Putamen (tissue), 1 donor: ENCODE measurements around the gene ZBTB46.
"Not testable (repeated sequence)": the region's sequence is repeated elsewhere in the genome, so short reads cannot be mapped to it uniquely, and the experiment has no call there.

ENCODE experiments used
- DNase-seq: peaks from one replicate; pipeline ENCODE4 v3.0.0-alpha.2; 2016; ENCODE audit warnings: low spot score

Gene ZBTB46

DNA sequence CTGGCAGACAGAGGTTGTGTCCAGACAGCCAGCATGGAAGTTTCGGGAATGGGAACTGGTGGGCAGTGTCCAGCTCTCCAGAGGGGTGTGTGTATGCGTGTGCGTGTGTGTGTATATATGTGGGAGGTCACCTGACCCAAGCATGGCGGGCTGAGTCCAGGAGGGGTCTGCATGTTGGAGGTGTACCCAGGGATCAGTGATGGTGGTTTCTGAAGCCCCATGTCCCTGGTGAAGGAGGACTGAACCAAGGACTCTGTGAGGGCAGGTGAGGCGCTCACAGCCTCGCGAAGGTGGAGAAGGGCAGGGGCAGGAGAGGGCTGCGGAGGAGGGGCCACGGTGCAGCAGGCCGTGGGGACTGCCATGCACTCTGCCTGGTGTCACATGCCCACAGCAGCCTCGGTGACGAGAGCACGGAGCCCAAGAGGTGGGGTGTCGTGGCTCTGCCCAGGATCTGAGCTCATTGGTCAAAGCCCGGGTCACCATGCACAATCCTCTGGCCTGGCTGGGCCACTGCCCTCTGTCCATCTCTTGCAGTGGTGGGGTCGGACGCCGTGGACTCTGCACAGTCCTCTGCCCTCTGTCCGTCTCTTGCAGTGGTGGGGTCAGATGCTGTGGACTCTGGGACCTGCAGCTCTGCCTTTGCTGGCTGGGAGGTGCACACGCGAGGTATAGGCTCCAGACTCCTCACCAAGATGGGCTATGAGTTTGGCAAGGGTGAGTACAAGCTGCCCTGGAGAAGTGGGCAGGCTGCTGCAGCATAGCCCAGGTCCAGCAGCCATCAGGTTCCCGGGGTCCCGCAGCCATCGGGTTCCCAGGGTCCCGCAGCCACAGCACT is 96.7 kb downstream of the ZBTB46 start:
- DNase-seq: no peak

DNA sequence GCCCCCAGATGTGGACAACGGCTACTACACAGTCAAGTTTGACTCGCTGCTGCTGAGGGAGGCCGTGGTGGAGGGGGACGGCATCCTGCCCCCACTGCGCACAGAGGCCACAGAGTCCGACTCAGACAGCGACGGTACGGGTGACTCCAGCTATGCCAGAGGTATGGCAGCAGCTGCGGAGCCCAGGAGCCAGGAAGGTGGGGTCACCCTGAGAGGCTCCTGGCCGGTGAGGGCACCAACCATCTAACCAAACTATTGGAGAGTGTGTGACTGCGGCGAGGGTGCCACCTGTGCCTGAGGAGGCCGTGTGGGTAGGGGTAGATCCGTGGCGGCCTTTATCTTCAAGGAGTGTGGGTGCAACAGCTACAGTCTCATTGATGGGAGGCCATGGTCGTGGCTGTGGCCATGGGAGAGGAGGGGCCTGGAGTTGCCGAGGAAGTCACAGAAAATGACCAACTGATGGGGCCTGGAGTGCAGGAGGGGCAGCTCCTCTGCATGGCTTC is 97.4 kb downstream of the ZBTB46 start:
- no peak for DNase-seq

DNA sequence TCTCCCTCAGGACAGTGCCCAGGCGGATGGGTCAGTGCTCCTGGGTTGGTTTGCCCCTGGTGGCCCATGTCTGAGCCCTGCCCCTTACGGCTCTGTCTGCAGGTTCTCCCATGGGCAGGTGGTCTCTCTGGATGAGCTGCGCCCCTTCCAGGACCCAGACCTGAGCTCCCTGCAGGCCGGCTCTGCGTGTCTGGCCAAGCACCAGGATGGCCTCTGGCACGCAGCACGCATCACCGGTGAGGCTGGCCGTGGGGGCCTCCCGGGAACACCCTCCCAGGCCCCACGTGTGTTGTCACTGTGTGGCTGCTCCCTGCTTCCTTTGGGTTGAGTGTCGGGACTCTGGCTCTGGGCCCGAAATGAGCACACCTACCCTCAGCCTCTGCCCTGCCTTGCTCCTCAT is 97.9 kb downstream of the ZBTB46 start:
- DNase-seq: no peak

DNA sequence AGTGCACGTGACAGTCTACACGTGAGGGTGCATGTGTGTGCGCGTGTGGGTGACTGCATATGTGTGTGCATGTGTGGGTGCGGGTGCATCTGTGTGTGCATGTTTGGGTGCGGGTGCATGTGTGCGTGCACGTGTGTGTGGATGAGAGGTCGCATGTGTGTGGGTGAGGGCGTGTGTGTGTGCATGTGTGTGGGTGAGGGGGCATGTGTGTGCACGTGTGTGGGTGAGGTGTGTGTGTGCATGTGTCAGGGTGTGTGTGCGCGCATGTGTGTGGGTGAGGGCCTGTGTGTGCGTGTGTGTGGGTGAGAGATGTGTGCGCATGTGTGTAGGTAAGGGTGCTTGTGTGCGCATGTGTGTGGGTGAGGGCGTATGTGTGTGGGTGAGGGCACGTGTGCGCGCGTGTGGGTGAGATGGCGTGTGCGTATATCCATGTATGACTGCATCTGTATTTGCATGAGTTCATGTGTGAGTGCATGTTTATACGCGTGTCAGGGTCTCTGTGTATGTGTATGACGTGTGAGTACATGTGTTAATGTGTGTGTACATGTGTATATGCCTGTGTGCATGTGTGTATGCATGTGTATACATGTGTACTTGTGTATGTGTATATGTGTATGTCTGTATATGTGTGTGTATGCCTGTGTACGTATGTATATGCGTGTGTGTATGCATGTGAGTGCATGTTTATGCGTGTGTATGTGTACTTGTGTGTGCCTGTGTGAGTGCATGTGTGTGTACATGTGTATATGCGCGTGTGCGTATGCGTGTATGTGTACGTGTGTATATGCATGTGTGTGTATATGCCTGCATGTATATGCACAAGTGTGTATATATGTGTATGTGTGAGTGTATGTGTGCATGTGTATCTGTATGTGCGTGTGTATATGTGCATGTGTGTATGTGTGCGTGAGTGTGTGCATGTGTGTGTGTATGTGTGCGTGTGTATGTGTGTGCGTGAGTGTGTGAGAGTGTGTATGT is 98.7 kb downstream of the ZBTB46 start:
- DNase-seq: no peak

DNA sequence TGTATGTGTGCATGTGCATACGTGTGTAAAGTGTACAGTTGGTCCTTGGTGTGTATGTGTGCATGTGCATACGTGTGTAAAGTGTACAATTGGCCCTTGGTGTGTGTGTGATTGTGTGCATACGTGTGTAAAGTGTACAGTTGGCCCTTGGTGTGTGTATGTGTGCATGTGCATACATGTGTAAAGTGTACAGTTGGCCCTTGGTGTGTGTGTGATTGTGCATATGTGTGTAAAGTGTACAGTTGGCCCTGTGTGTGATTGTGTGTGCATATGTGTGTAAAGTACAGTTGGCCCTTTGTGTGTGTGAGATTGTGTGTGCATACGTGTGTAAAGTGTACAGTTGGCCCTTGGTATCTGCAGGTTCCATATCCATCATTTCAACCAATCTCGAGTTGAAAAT is 99.7 kb downstream of the ZBTB46 start:
- DNase-seq: no peak

DNA sequence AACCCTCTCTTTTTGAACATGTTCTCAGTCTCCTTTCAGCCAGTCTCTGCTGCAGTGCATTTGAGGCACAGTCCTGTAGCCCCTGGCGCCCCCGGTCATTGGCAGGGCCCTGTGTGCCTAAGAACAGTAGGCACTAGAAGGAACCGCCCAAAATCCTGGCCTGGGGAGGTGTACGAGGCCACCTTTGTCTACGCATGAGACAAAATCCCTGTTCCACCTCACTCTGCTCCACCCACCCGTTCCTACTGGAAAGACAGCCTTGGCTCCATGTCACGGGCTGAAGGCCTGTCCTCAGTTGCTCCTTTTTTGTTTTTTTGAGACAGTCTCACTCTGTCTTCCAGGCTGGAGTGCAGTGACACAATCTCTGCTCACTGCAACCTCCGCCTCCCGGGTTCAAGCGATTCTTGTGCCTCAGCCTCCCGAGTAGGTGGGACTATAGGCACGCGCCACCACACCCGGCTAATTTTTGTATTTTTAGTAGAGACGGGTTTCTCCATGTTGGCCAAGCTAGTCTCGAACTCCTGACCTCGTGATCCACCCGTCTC is 100.8 kb downstream of the ZBTB46 start:
- DNase-seq: peak; percentile 72

DNA sequence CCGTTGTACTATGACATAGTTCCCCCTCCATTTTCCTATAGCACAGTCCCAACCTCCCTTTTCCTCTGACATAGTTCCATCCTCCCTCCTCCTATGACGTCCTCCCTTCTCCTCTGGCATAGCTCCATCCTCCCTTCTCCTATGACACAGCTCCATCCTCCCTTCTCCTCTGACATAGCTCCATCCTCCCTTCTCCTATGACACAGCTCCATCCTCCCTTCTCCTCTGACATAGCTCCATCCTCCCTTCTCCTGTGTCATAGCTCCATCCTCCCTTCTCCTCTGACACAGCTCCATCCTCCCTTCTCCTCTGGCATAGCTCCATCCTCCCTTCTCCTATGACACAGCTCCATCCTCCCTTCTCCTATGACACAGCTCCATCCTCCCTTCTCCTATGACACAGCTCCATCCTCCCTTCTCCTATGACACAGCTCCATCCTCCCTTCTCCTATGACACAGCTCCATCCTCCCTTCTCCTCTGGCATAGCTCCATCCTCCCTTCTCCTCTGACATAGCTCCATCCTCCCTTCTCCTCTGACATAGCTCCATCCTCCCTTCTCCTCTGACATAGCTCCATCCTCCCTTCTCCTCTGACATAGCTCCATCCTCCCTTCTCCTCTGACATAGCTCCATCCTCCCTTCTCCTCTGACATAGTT is 108.0 kb downstream of the ZBTB46 start:
- not testable (repeated sequence) for DNase-seq

DNA sequence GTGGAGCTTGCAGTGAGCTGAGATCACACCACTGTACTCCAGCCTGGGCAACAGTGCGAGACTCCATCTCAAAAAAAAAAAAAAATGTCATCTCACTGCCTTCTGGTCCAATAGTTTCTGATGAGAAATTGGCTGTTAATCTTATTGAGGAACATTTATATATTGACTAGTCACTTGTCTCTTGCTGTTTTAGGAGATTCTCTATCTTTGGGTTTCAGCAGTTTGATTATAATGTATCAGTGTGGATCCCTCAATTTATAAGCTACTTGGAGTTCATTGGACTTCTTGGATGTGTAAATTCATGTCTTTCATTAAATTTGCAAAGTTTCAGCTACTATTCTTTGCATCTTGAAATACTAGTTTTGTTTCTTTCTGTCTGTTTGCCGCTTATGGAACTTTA is 112.1 kb downstream of the ZBTB46 start:
- no peak for DNase-seq

DNA sequence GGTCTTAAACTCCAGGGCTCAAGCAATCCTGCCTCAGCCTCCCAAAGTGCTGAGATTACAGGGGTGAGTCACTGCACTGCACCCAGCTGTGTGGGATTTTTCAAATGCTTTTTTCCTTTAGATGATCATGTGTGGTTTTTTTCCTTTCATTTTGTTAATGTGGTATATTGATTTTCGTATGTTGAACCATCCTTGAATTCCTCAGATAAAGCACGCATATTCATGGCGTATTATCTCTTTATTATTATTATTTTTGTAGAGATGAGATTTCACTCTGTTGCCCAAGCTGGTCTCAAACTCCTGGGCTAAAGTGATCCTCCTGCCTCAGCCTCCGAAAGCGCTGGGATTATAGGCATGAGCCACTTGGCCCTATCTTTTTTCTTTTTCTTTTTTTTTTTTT is 116.2 kb downstream of the ZBTB46 start:
- DNase-seq: no peak

DNA sequence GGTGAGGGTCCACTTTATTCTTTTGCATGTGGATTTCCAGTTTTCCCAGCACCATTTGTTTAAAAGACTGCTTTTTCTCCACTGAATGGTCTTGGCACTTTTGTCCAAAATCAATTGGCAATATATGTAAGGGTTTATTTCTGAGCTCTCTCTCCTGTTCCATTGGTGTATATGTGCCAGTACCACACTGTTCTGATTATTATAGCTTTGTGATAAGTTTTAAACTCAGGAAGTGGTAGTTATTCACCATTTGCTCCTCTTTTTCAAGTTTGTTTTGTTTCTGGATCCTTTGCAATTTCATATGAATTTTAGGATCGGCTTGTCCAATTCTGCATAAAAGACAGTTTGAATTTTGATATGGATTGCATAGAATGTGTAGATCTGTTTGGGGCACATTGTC is 118.9 kb downstream of the ZBTB46 start:
- no peak for DNase-seq

DNA sequence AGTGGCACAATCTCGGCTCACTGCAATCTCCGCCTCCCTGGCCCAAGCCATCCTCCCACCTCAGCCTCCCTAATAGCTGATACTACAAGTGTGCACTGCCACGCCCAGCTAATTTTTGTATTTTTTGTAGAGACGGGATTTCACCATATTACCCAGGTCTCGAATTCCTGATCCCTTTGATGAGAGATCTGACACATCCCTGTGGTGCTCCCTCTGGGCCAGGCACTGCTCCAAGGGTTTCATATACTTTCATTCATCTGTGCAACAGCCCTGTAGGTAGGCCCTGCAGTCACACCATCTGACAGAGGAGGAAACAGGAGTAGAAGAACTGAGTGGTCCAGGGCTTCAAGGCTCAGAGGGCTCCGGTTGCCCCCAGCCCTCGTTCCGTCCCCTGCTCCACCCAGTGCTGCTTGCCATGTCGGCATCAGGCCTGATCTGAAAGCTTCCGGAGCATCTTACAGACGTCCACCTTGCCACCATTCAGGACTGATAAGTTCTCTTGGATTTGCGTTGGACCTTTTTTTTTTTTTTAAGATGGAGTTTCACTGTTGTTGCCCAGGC is 119.9 kb downstream of the ZBTB46 start:
- DNase-seq: no peak

DNA sequence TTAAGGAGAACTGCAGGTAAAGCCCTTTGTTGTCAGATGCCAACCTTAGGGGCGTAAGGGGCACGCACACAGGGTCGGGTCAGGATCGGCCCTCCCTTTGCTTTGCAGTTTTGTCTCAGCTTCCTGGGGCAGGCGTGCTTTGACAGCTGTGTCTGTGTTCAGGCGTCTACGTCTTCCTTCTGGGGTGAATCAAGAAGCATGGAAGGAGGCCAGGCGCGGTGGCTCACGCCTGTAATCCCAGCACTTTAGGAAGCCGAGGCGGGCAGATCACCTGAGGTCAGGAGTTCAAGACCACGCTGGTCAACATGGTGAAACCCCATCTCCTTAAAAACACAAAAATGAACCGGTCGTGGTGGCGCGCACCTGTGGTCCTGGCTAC is 121.9 kb downstream of the ZBTB46 start:
- DNase-seq: no peak

DNA sequence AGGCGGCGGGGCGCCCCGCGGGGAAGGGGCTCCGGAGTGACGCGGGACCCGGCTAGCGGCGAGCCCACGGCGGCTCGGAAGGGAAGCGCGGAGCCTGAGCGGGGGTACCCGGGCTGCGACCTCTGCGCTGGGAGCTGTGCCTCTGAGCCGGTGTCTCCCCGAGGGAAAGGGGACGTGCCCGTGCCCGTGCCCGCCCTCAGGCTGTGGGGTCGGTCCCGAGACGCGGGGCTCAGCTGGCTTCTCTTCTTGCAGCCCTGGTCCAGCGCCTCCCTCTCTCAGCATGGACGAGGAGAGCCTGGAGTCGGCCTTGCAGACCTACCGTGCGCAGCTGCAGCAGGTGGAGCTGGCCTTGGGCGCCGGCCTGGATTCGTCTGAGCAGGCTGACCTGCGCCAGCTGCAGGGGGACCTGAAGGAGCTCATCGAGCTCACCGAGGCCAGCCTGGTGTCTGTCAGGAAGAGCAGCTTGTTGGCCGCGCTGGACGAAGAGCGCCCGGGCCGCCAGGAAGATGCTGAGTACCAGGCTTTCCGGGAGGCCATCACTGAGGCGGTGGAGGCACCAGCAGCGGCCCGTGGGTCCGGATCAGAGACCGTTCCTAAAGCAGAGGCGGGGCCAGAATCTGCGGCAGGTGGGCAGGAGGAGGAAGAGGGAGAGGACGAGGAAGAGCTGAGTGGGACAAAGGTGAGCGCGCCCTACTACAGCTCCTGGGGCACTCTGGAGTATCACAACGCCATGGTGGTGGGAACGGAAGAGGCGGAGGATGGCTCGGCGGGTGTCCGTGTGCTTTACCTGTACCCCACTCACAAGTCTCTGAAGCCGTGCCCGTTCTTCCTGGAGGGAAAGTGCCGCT is 122.5 kb downstream of the ZBTB46 start:
- no peak for DNase-seq

DNA sequence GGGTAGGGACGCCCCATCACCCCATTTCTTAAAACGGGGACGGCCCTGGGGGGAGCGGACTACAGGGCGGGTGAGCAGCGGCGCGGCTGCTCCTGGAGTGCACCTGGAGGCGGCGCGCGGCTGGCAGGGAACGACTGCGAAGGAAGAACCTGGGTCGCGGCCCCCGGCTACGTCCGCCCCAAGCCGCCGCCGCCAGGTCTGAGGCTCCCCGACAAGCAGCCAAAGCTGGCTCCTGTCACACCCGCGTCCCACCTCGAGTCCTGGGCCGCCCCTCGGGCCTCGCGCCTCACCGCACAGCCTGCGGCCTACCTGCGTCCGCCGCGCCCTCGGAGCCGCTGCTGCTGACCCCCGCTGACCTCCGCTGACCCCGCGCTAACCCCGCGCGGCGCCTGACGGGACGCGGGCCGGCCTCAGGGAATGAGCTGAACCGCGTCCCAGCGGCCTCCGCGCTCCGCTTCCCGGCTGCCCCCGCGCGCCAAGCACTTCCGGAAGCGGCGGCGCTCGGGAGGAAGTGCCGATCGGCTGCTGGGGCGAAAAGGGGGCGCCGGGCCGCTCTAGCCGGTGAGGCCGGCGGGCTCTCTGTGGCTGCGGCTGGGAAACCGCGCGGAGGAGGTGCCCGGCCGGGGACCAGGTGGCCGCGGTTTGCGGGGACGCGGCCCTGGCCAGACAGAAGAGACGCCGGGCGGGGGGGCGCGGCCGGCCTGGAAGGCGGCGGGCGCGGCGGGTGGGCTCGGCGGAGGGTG is 123.3 kb downstream of the ZBTB46 start, which contains the start of the genes ARFRP1 and ZGPAT:
ARFRP1 (minus strand) TSS at position 419 of the 743 bp plus-strand sequence. CDS start 885 bp downstream, outside the sequence.
ZGPAT (plus strand) TSS at position 482 of the 743 bp plus-strand sequence. CDS start 542 bp downstream, outside the sequence.
- peak; percentile 89 for DNase-seq

DNA sequence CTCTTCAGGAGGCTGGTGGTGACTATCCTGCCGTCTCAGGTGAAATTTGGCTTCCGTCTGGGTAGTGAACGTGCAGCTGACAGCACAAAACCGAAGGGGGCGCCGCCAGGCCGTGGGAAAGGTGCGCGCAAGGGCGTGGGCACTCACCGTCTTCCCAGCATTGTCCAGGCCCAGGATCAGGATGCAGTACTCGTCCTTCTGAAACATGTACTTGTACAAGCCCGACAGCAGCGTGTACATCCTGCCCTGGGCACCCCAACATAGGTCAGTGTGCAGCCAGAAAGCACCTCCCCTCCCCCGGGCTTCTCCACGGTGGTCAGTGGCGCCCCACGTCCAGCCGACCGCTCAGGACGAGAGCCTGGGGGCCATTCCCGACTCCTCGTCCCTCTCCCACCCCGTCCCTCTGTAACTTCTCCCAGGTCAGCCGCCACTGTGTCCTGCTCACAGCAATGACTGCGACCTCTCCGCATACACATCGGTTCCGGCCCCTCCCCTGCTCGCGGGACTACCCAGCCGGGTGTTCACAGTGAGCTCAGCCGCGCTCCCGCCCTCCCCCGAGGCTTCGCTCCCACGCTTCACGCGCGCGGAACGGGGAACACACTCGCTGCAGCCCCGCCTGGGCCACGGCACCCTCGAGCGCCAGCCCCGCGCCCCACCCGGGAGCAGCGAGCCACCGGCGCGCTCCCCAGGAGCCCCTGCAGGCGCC is 124.1 kb downstream of the ZBTB46 start:
- DNase-seq: no peak

DNA sequence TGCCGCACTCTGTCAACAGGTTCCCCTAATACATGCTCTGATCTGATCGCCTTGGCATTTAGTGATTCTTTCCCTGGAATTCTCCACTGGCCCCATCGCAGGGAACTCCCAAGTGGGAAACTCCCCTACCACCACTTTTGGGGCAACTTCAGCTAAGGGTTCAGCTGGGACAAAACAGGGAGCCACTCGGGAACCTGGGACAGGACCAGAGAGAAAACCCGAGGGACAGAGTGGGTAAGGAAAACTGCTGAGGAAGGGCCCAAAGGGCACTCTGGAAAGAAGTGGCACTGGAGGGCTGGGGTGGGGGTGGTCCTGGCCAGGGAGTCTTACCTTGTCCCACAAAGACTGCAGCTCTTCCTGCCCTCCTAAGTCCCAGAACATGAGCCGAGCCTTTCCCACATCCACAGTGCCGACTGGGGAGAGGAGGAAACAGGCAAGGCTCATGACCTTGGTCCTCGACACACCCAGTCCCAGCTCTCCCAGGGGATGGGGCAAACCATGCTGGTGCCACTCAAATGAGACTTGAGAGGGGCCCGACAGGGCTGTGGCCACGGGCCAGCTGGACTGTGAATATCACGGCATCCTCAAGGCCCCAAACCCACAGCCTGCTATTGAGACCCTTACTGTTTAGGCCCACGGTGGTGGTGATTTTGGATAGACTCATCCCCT is 124.9 kb downstream of the ZBTB46 start:
- no peak for DNase-seq

DNA sequence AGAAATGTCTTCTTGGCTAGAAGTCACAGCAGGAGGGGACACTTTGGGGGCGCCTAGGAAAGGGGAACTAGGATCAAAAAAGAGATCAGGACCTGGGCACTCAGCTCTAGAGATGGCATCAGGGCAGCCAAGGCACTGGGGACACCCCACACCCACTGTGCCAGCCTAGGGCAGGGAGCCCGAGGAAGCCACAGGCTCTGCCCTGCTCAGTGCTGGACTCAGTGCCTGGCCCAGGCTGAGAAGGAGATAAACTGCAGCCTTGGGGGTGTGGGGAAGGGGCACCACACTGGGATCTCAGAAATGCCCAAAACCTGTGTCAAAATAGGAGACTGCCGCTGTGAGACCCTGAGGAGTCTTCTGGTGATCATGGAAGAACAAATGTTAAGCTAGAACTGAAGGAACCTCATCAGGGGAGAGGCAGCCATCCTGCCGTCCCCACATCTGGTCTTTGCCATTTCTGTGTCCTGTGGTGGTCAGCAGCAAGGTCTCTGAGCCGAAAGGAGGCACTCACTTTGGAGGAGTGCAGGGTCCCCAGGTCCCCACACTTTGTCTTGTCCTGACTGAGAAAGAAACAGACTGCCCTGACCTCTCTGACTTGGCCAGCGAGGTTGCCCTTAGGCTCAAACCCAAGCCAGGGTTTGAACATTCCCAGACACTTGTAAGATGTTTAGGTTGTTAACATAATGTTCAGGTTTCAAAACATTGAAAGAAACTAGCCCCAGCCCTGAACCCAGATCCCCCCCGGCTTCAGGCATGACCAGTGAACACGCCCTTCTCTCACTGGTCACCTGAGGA is 125.6 kb downstream of the ZBTB46 start:
- no peak for DNase-seq

DNA sequence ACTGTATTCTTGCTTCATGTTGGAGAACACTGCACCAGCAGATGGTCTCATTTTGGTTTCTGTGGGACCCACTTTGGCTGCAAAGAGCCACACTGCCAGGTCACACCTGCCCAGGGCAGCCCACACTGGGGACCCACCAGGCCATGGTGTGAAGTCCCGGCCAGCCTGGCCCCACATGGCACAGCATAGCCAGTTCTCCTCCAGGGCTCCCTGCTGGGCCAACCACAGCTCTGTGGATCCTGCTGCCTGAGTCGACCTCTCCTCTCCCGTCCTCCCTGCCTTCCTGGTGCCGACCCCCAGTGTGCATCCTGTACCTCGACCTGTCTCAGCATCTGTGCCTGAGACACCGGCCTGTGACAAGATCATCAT is 126.3 kb downstream of the ZBTB46 start:
- no peak for DNase-seq
